Spleen (tissue), 11 donors: ENCODE data around the gene KCNJ9. TPM values are rescaled to one million over a fixed set of nuclear protein-coding genes. Genes with fewer than 3 reads are reported as not detected.

Experiments
- DNase-seq: peaks from one replicate; pipeline ENCODE4 v3.0.0-alpha.2; 2020
- H3K27ac ChIP-seq, 8 donors: fragments of 200-600 bp; sonication (generic) in 7 of 8; 1 replicate in 4 of 8; 2 replicates in 4 of 8; pipeline versions ENCODE4 v1.5.0 to v1.8.0; 2016 to 2021; ENCODE audit warnings: inconsistent platforms in 4 of 8, mild to moderate bottlenecking in 4 of 8, moderate library complexity in 1 of 8
- H3K27me3 ChIP-seq, 7 donors: fragments of 200-600 bp; sonication (generic) in 6 of 7; replicated peaks in 1 of 7; 1 replicate in 4 of 7; 2 replicates in 3 of 7; pipeline versions ENCODE4 v1.5.0 to v1.8.0; 2016 to 2021; ENCODE audit warnings: inconsistent platforms in 3 of 7, mild to moderate bottlenecking in 1 of 7
- H3K36me3 ChIP-seq, 6 donors: fragments of 200-600 bp; sonication (generic) in 5 of 6; 1 replicate in 4 of 6; 2 replicates in 2 of 6; pipeline versions ENCODE4 v1.5.0 to v1.8.0; 2016 to 2021; ENCODE audit warnings: inconsistent platforms in 2 of 6
- H3K4me1 ChIP-seq, 6 donors: fragments of 200-600 bp; sonication (generic) in 5 of 6; 1 replicate in 3 of 6; 2 replicates in 3 of 6; pipeline versions ENCODE4 v1.5.0 to v1.8.0; 2016 to 2021; ENCODE audit warnings: inconsistent platforms in 3 of 6
- H3K4me3 ChIP-seq, 8 donors: fragments of 200-600 bp; sonication (generic) in 7 of 8; 1 replicate in 4 of 8; 2 replicates in 4 of 8; pipeline versions ENCODE4 v1.5.0 to v1.8.0; 2016 to 2021; ENCODE audit warnings: inconsistent platforms in 4 of 8, mild to moderate bottlenecking in 4 of 8, moderate library complexity in 2 of 8
- H3K9me3 ChIP-seq, 8 donors: fragments of 200-600 bp; sonication (generic) in 7 of 8; 1 replicate in 4 of 8; 2 replicates in 4 of 8; pipeline versions ENCODE4 v1.5.0 to v1.8.0; 2016 to 2021; ENCODE audit warnings: inconsistent platforms in 4 of 8
- POLR2A ChIP-seq, 3 donors: fragments of 450-650 bp; IDR thresholded peaks; one replicate each; pipeline ENCODE4 v1.5.1; 2017; ENCODE audit warnings: antibody characterized with exemption in 3 of 3, mild to moderate bottlenecking in 1 of 3
- POLR2AphosphoS5 ChIP-seq, 3 donors: sonication (generic); formaldehyde crosslinking; IDR thresholded peaks; one replicate each; pipeline ENCODE4 v1.5.1; 2017; ENCODE audit warnings: antibody characterized with exemption in 3 of 3
- WGBS, 5 donors: extraction: QIAGEN DNeasy Blood & Tissue Kit in 3 of 5; methylation state at CpG; one replicate each; pipeline versions ENCODE4 v1.1.5 to v1.1.7; 2013 to 2018; 5-methylcytosine and 5-hydroxymethylcytosine counted together
- intact Hi-C: fragments of 100-400 bp; cut with DNase I; formaldehyde crosslinking; loops from one replicate; pipeline ENCODE4 v1.15.0; 2023; ENCODE audit warnings: low total_unique reads
- polyA plus RNA-seq, 3 donors: library from polyadenylated mRNA; stranded (reverse); fragments of 200-250 nt; gene quantifications; one replicate each; pipeline ENCODE4 v1.2.1, GENCODE V29; 2013
- total RNA-seq, 7 donors: library from RNA; depleted of rRNA in 3 of 7; stranded (reverse); fragments of >200 nt in 3 of 7; fragmentation: NEBNext Ultra II Directional in 4 of 7; extraction: Animal tissue kit (Norgen Biotek cat#: 25700) in 4 of 7; gene quantifications; one replicate each; pipeline versions ENCODE4 v1.1.0 to v1.2.1, GENCODE V29; 2016 to 2021
- TF ChIP-seq, protein P1 (sequence below), 11 experiments: fragments of 200-600 bp in 7 of 11; fragments of 450-650 bp in 4 of 11; sonication (generic) in 4 of 11; IDR thresholded peaks in 8 of 11; conservative IDR thresholded peaks in 3 of 11; 1 replicate in 7 of 11; 2 replicates in 4 of 11; pipeline versions ENCODE4 v1.4.0 to v1.8.0; 2016 to 2021; ENCODE audit warnings: antibody characterized with exemption in 11 of 11, inconsistent platforms in 4 of 11, mild to moderate bottlenecking in 1 of 11
- donor health status: healthy with polysubstance abuse.
- donor health status: DM: no; HTN: no; CAD: no; lungs with moderate emphysema.
- donor health status: DM: no; HTN: no; CAD: no.
- donor health status: Bipolar disorder and iron deficiency.
- donor health status: healthy.
- donor health status: DM: no; HTN: no; CAD: no.
- donor health status: DM: yes; HTN: yes; CAD: no.

The KCNJ9 gene
- total and polyA plus RNA-seq, 10 donors: not detected

DNA sequence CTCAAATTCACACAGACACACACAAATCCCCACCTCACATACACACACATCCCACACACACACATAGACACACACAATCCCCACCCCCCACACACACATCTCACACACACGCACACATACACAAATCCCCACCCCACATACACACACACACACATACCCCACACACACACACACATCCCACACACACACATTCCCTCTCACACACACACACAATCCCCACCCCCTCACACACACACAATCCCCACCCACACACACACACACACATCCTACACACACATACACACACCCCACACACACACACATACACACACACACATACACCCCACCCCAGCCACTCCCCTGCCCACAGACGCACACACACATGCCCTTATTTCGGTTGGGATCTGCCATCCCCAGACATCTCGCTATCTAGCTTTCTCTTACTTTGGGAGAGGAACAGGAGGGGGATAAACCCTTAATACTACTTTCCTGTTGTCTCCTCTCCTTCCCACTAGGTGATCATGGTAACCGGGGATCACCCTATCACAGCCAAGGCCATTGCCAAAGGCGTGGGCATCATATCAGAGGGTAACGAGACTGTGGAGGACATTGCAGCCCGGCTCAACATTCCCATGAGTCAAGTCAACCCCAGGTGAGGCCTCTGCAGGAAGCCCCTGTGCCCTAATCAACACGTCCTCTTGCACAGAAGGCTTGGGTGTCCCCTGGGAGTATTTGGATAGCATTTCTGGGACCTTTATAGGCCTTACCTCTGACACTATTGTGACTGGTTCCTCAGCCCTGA is 52.8 kb downstream of the KCNJ9 start:
- 77 to 90% (median 83%) methylated on average over 9 of the region's 9 CpGs for WGBS, 5 donors
- Histone ChIP-seq H3K4me1 (no peaks in the 10 kb centered on the region), H3K27ac (no peak overlapping the region), H3K27me3 (no peaks in the 10 kb centered on the region), H3K9me3 (no peaks in the 10 kb centered on the region), H3K4me3 (no peak overlapping the region), H3K36me3 (no peaks in the 10 kb centered on the region)
- TF ChIP-seq, protein P1, sequence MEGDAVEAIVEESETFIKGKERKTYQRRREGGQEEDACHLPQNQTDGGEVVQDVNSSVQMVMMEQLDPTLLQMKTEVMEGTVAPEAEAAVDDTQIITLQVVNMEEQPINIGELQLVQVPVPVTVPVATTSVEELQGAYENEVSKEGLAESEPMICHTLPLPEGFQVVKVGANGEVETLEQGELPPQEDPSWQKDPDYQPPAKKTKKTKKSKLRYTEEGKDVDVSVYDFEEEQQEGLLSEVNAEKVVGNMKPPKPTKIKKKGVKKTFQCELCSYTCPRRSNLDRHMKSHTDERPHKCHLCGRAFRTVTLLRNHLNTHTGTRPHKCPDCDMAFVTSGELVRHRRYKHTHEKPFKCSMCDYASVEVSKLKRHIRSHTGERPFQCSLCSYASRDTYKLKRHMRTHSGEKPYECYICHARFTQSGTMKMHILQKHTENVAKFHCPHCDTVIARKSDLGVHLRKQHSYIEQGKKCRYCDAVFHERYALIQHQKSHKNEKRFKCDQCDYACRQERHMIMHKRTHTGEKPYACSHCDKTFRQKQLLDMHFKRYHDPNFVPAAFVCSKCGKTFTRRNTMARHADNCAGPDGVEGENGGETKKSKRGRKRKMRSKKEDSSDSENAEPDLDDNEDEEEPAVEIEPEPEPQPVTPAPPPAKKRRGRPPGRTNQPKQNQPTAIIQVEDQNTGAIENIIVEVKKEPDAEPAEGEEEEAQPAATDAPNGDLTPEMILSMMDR (IDR thresholded peaks at IDR 0.05 in 8 of 11, conservative IDR thresholded peaks at IDR 0.05 in 3 of 11): no peak
- TF ChIP-seq POLR2A (IDR thresholded peaks at IDR 0.05): no peak
- no peak for TF ChIP-seq POLR2AphosphoS5 (IDR thresholded peaks at IDR 0.05)
- intact Hi-C loops: no loop called here
- DNase-seq: no peak

DNA sequence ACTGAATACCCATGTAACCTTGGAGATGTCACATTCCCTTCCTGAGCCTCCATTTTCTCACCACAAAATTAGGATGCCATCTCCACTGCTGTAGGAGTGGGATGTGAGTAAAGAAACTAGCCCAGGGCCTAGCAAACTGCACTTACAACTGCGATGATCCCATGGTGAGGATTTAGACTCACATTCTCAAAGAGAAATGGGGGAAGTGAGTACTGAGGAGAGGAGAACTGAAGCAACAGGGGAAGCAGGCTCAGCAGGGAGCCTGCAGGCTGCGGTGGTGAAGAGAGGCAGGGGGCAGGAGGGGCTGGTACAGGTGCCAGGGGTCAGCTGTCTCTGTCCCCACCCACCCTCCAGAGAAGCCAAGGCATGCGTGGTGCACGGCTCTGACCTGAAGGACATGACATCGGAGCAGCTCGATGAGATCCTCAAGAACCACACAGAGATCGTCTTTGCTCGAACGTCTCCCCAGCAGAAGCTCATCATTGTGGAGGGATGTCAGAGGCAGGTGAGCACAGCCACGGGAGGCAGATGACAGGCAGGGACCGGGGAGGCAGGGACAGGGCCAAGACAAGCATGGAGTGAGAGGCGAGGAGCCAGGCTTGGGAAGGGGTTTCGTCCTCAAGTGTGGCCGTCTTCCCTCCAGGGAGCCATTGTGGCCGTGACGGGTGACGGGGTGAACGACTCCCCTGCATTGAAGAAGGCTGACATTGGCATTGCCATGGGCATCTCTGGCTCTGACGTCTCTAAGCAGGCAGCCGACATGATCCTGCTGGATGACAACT is 53.6 kb downstream of the KCNJ9 start:
- no peaks in the 10 kb centered on the region for H3K9me3 ChIP-seq
- no peak for DNase-seq
- whole genome bisulfite sequencing, 5 donors: 84 to 89% (median 87%) methylated on average over 19 to 20 of the region's 20 CpGs
- H3K4me3 ChIP-seq: no peak overlapping the region
- H3K27me3 ChIP-seq: no peaks in the 10 kb centered on the region
- intact Hi-C loops: no loop called here
- H3K36me3 ChIP-seq: no peaks in the 10 kb centered on the region
- H3K27ac ChIP-seq: no peak overlapping the region
- no peaks in the 10 kb centered on the region for H3K4me1 ChIP-seq
- TF ChIP-seq POLR2AphosphoS5 (IDR thresholded peaks at IDR 0.05) (no peak), POLR2A (IDR thresholded peaks at IDR 0.05) (no peak)
- TF ChIP-seq, protein P1 (IDR thresholded peaks at IDR 0.05 in 8 of 11, conservative IDR thresholded peaks at IDR 0.05 in 3 of 11): no peak

DNA sequence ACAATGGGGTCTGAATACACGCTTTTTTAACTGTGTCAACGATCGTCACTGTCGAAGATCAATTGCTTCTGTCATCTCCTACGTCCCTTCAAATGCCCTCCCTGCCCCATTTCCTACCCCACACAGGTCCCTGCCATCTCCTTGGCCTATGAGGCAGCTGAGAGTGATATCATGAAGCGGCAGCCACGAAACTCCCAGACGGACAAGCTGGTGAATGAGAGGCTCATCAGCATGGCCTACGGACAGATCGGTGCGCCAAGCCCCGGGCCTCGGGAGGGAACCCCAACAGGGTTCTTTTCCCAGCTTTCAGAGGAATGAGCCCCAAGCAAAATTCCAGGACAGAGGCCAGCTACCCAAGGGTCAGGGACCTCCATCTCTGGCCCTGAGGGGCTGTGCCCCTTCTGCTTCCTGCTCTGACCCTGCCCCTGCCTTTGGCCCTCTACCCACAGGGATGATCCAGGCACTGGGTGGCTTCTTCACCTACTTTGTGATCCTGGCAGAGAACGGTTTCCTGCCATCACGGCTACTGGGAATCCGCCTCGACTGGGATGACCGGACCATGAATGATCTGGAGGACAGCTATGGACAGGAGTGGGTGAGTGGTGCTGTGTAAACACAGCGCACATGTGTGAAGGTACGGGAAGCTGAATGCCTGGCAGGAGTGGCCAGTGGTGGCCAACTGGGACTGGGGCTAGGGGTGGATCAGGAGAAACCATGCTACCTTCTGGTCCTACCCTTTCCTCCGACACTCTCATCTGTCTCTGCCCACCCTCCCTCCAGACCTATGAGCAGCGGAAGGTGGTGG is 55.0 kb downstream of the KCNJ9 start:
- intact Hi-C loops: no loop called here
- DNase-seq: no peak
- no peak overlapping the region for H3K27ac ChIP-seq
- H3K36me3 ChIP-seq: no peaks in the 10 kb centered on the region
- TF ChIP-seq, protein P1 (IDR thresholded peaks at IDR 0.05 in 8 of 11, conservative IDR thresholded peaks at IDR 0.05 in 3 of 11): no peak
- no peak for TF ChIP-seq POLR2A (IDR thresholded peaks at IDR 0.05)
- no peak for TF ChIP-seq POLR2AphosphoS5 (IDR thresholded peaks at IDR 0.05)
- H3K4me1 ChIP-seq: no peaks in the 10 kb centered on the region
- no peak overlapping the region for H3K4me3 ChIP-seq
- 80 to 94% (median 91%) methylated on average over 22 of the region's 22 CpGs for WGBS, 5 donors
- H3K27me3 ChIP-seq: peaks cover 0 to 11% (median 0%) of the 10 kb centered on the region in 7 donors
- H3K9me3 ChIP-seq: no peaks in the 10 kb centered on the region
